Liver (tissue), 9 donors: ENCODE measurements around the gene MUC21. TPM values are rescaled to one million over a fixed set of nuclear protein-coding genes. Genes with fewer than 3 reads are reported as not detected.

Source experiments
- DNase-seq: peaks from one replicate; pipeline ENCODE4 v3.0.0-alpha.2; 2017; ENCODE audit warnings: low spot score
- H3K27ac ChIP-seq, 2 donors: one replicate each; pipeline ENCODE4 v1.7.0; 2013; ENCODE audit warnings: inconsistent platforms in 2 of 2, low read length in 2 of 2, control low read depth in 1 of 2, low read depth in 1 of 2, mild to moderate bottlenecking in 1 of 2
- H3K27me3 ChIP-seq, 4 donors: one replicate each; pipeline versions ENCODE4 v1.6.1 to v1.7.0; 2013; ENCODE audit warnings: low read length in 3 of 4, inconsistent platforms in 1 of 4, mild to moderate bottlenecking in 1 of 4, moderate library complexity in 1 of 4; ENCODE audit not compliant: control insufficient read depth in 4 of 4, insufficient read depth in 4 of 4
- H3K36me3 ChIP-seq, 4 donors: one replicate each; pipeline versions ENCODE4 v1.6.1 to v1.7.0; 2013; ENCODE audit warnings: low read length in 3 of 4, mild to moderate bottlenecking in 3 of 4, low read depth in 1 of 4, moderate library complexity in 1 of 4; ENCODE audit not compliant: control insufficient read depth in 4 of 4, insufficient read depth in 3 of 4
- H3K4me1 ChIP-seq, 4 donors: one replicate each; pipeline versions ENCODE4 v1.6.1 to v1.7.0; 2013; ENCODE audit warnings: low read length in 3 of 4, mild to moderate bottlenecking in 3 of 4, moderate library complexity in 1 of 4; ENCODE audit not compliant: control insufficient read depth in 4 of 4, insufficient read depth in 4 of 4
- H3K4me3 ChIP-seq, 3 donors: one replicate each; pipeline versions ENCODE4 v1.6.1 to v1.7.0; 2013; ENCODE audit warnings: low read length in 3 of 3, control low read depth in 1 of 3, low read depth in 1 of 3, mild to moderate bottlenecking in 1 of 3
- H3K9ac ChIP-seq, 2 donors: one replicate each; pipeline ENCODE4 v1.7.0; 2013; ENCODE audit warnings: low read length in 2 of 2, mild to moderate bottlenecking in 2 of 2, moderate library complexity in 2 of 2, control low read depth in 1 of 2, low read depth in 1 of 2
- H3K9me3 ChIP-seq, 4 donors: one replicate each; pipeline versions ENCODE4 v1.6.1 to v1.7.0; 2013; ENCODE audit warnings: low read length in 3 of 4; ENCODE audit not compliant: control insufficient read depth in 4 of 4
- ATF3 ChIP-seq: IDR thresholded peaks from 2 replicates; pipeline ENCODE4 v1.6.1; 2016; ENCODE audit warnings: antibody characterized with exemption
- EGR1 ChIP-seq, 2 donors: IDR thresholded peaks; 2 replicates each; pipeline ENCODE4 v1.6.1; 2016 to 2018; ENCODE audit warnings: antibody characterized with exemption in 2 of 2, low read depth in 2 of 2
- FOXA1 ChIP-seq: IDR thresholded peaks from 2 replicates; pipeline ENCODE4 v1.6.1; 2016; ENCODE audit warnings: antibody characterized with exemption
- FOXA2 ChIP-seq: IDR thresholded peaks from 2 replicates; pipeline ENCODE4 v1.6.1; 2016; ENCODE audit warnings: antibody characterized with exemption
- GABPA ChIP-seq, 2 donors: IDR thresholded peaks in 1 of 2; conservative IDR thresholded peaks in 1 of 2; 2 replicates each; pipeline ENCODE4 v1.6.1; 2016; ENCODE audit warnings: antibody characterized with exemption in 2 of 2, mild to moderate bottlenecking in 1 of 2, moderate library complexity in 1 of 2
- HNF4A ChIP-seq, 2 donors: conservative IDR thresholded peaks; 2 replicates each; pipeline ENCODE4 v1.6.1; 2016; ENCODE audit warnings: antibody characterized with exemption in 2 of 2, mild to moderate bottlenecking in 2 of 2
- HNF4G ChIP-seq: IDR thresholded peaks from 2 replicates; pipeline ENCODE4 v1.6.1; 2016; ENCODE audit warnings: antibody characterized with exemption
- JUND ChIP-seq, 2 donors: IDR thresholded peaks; 2 replicates each; pipeline ENCODE4 v1.6.1; 2016; ENCODE audit warnings: antibody characterized with exemption in 2 of 2
- MAX ChIP-seq: IDR thresholded peaks from 2 replicates; pipeline ENCODE4 v1.6.1; 2016; ENCODE audit warnings: antibody characterized with exemption
- NR2F2 ChIP-seq: IDR thresholded peaks from 2 replicates; pipeline ENCODE4 v1.6.1; 2016; ENCODE audit warnings: antibody characterized with exemption
- REST ChIP-seq: IDR thresholded peaks from 2 replicates; pipeline ENCODE4 v1.6.1; 2016; ENCODE audit warnings: antibody characterized with exemption, mild to moderate bottlenecking
- RXRA ChIP-seq, 2 donors: IDR thresholded peaks; 2 replicates each; pipeline ENCODE4 v1.6.1; 2017 to 2018; ENCODE audit warnings: antibody characterized with exemption in 2 of 2, mild to moderate bottlenecking in 1 of 2
- SP1 ChIP-seq: IDR thresholded peaks from 2 replicates; pipeline ENCODE4 v1.6.1; 2018; ENCODE audit warnings: antibody characterized with exemption, mild to moderate bottlenecking
- TAF1 ChIP-seq: conservative IDR thresholded peaks from 2 replicates; pipeline ENCODE4 v1.6.1; 2016; ENCODE audit warnings: antibody characterized with exemption, mild to moderate bottlenecking
- YY1 ChIP-seq: IDR thresholded peaks from 2 replicates; pipeline ENCODE4 v1.6.1; 2016; ENCODE audit warnings: antibody characterized with exemption, mild to moderate bottlenecking
- ZBTB33 ChIP-seq: IDR thresholded peaks from 2 replicates; pipeline ENCODE4 v1.6.1; 2016; ENCODE audit warnings: antibody characterized with exemption
- WGBS: extraction: QIAGEN DNeasy Blood & Tissue Kit; methylation state at CpG from one replicate; pipeline ENCODE4 v1.1.7; 2013; 5-methylcytosine and 5-hydroxymethylcytosine counted together
- polyA plus RNA-seq, 2 donors: library from polyadenylated mRNA; stranded (reverse) in 1 of 2; unstranded in 1 of 2; fragments of 200-250 nt in 1 of 2; fragments of >200 nt in 1 of 2; fragmentation: Nextera tagmentation in 1 of 2; extraction: Ambion mirVana in 1 of 2; gene quantifications; one replicate each; pipeline versions ENCODE4 v1.2.1 to v1.2.3, GENCODE V29; 2013 to 2015
- total RNA-seq, 2 donors: library from RNA; depleted of rRNA; stranded (reverse); fragments of >200 nt; gene quantifications; one replicate each; pipeline ENCODE4 v1.2.3, GENCODE V29; 2014
- donor health status: healthy.
- donor health status: healthy.
- donor health status: healthy.
- donor health status: healthy.
- donor health status: healthy.

Gene MUC21
- total and polyA plus RNA-seq, 4 donors = 0.02 TPM; not detected in 3

- no peaks in the 10 kb centered on the region for H3K36me3 ChIP-seq
- no peak overlapping the region for H3K27ac ChIP-seq
- no peaks in the 10 kb centered on the region for H3K9me3 ChIP-seq
- no peaks in the 10 kb centered on the region for H3K4me1 ChIP-seq
- H3K27me3 ChIP-seq = no peaks in the 10 kb centered on the region
- no peak overlapping the region for H3K9ac ChIP-seq
- TF ChIP-seq NR2F2 = no peak
- no peak for TF ChIP-seq FOXA1
- TF ChIP-seq ZBTB33 = no peak
- no peak for TF ChIP-seq TAF1
- no peak for TF ChIP-seq RXRA (IDR thresholded peaks at IDR 0.05)
- no peak for TF ChIP-seq EGR1 (IDR thresholded peaks at IDR 0.05; ENCODE audit: low read depth in 2 of 2)
- no peak for TF ChIP-seq FOXA2
- TF ChIP-seq YY1 = no peak
- TF ChIP-seq MAX = no peak
- no peak for DNase-seq
- H3K4me3 ChIP-seq = no peak overlapping the region
These were observed 20.8 kb upstream of the MUC21 start for GRCh38 chr6:30962716-30963115.

- H3K4me1 ChIP-seq = no peaks in the 10 kb centered on the region
- H3K36me3 ChIP-seq = no peaks in the 10 kb centered on the region
- WGBS = 77% methylated on average over 6 of the region's 6 CpGs
- DNase-seq = no peak
- no peak overlapping the region for H3K27ac ChIP-seq
- H3K9me3 ChIP-seq = no peaks in the 10 kb centered on the region
- no peaks in the 10 kb centered on the region for H3K27me3 ChIP-seq
- no peak overlapping the region for H3K9ac ChIP-seq
- no peak for TF ChIP-seq ZBTB33
- TF ChIP-seq NR2F2 = no peak
- H3K4me3 ChIP-seq = no peak overlapping the region
These were observed 19.9 kb upstream of the MUC21 start for GRCh38 chr6:30963641-30964040.

- WGBS = 85% methylated on average over 4 of the region's 4 CpGs
- no peak for DNase-seq
- no peak for TF ChIP-seq GABPA (IDR thresholded peaks at IDR 0.05 in 1 of 2, conservative IDR thresholded peaks at IDR 0.05 in 1 of 2)
- no peak for TF ChIP-seq FOXA1
- TF ChIP-seq HNF4A (conservative IDR thresholded peaks at IDR 0.05) = no peak
- TF ChIP-seq FOXA2 = no peak
- no peak for TF ChIP-seq TAF1
- no peak for TF ChIP-seq HNF4G
- no peak for TF ChIP-seq NR2F2
- TF ChIP-seq YY1 = no peak
- TF ChIP-seq ZBTB33 = no peak
- TF ChIP-seq JUND (IDR thresholded peaks at IDR 0.05) = no peak
- TF ChIP-seq MAX = no peak
- no peak for TF ChIP-seq RXRA (IDR thresholded peaks at IDR 0.05)
- no peak for TF ChIP-seq REST
- no peak for TF ChIP-seq SP1
- no peak for TF ChIP-seq ATF3
These were observed 19.4 kb upstream of the MUC21 start for GRCh38 chr6:30964075-30964474.

More at GRCh38 chr6:30964075-30964474, 19.4 kb upstream of the MUC21 start:
- Histone ChIP-seq H3K9me3 (no peaks in the 10 kb centered on the region), H3K27ac (no peak overlapping the region), H3K4me1 (no peaks in the 10 kb centered on the region), H3K4me3 (no peak overlapping the region), H3K27me3 (no peaks in the 10 kb centered on the region), H3K9ac (no peak overlapping the region), H3K36me3 (no peaks in the 10 kb centered on the region)
